ENCODE measurements around the gene SETD4.

DNA sequence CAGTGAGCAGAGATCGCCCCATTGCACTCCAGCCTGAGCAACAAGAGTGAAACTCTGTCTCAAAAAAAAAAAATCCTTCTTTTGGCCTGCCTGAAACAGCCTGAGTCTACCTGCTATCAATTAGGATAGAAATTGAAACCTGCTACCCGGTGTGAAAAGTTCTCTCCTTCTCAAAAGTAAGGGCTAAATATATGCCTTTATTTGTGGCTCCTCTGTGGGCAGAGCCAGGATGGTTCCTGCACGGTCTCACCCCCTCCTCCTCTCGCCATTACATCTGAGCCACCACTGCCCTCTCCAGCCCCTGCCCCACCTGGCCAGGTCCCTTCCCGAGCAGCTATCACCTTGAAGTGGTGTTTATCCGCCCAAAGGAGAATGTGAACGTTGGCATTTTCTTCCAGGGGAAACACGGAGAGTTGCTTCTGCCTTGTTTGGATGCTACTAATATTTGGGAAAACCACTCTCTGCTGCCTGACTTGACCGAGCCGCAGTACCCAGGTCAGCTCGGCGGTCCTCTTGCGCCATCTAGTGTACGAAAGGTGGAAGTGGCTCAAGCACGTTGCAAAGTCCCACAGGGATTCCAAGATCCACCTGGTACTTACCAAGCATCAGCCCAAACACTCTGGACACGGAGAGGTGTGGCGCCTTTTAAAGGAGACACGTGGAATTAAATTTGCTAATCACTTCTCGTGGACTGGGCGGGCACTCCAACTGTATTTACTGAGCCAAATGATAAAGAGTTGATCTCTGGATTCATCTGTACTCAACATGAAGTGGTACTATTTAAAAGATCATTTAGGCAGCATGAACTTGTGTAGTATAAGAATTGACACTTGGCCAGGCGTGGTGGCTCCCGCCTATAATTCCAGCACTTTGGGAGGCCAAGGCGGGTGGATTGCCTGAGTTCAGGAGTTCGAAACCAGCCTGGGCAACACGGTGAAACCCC lies 31.9 kb downstream of the SETD4 start:
- TF ChIP-seq POLR2A (IDR thresholded peaks at IDR 0.05): no peak
- TF ChIP-seq, protein P1, sequence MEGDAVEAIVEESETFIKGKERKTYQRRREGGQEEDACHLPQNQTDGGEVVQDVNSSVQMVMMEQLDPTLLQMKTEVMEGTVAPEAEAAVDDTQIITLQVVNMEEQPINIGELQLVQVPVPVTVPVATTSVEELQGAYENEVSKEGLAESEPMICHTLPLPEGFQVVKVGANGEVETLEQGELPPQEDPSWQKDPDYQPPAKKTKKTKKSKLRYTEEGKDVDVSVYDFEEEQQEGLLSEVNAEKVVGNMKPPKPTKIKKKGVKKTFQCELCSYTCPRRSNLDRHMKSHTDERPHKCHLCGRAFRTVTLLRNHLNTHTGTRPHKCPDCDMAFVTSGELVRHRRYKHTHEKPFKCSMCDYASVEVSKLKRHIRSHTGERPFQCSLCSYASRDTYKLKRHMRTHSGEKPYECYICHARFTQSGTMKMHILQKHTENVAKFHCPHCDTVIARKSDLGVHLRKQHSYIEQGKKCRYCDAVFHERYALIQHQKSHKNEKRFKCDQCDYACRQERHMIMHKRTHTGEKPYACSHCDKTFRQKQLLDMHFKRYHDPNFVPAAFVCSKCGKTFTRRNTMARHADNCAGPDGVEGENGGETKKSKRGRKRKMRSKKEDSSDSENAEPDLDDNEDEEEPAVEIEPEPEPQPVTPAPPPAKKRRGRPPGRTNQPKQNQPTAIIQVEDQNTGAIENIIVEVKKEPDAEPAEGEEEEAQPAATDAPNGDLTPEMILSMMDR (IDR thresholded peaks at IDR 0.05): peak; percentile 85 to 94 (median 94)
- peak; percentile 54 for TF ChIP-seq POLR2AphosphoS5 (IDR thresholded peaks at IDR 0.05)

Data from prostate gland (tissue), 2 donors.